Liver (tissue), 9 donors: ENCODE results near the gene CYP11A1. TPM values are rescaled to one million over a fixed set of nuclear protein-coding genes. Genes with fewer than 3 reads are reported as not detected.

Source experiments
- DNase-seq: peaks from one replicate; pipeline ENCODE4 v3.0.0-alpha.2; 2017; ENCODE audit warnings: low spot score
- H3K27ac ChIP-seq, 2 donors: one replicate each; pipeline ENCODE4 v1.7.0; 2013; ENCODE audit warnings: inconsistent platforms in 2 of 2, low read length in 2 of 2, control low read depth in 1 of 2, low read depth in 1 of 2, mild to moderate bottlenecking in 1 of 2
- H3K27me3 ChIP-seq, 4 donors: one replicate each; pipeline versions ENCODE4 v1.6.1 to v1.7.0; 2013; ENCODE audit warnings: low read length in 3 of 4, inconsistent platforms in 1 of 4, mild to moderate bottlenecking in 1 of 4, moderate library complexity in 1 of 4; ENCODE audit not compliant: control insufficient read depth in 4 of 4, insufficient read depth in 4 of 4
- H3K36me3 ChIP-seq, 4 donors: one replicate each; pipeline versions ENCODE4 v1.6.1 to v1.7.0; 2013; ENCODE audit warnings: low read length in 3 of 4, mild to moderate bottlenecking in 3 of 4, low read depth in 1 of 4, moderate library complexity in 1 of 4; ENCODE audit not compliant: control insufficient read depth in 4 of 4, insufficient read depth in 3 of 4
- H3K4me1 ChIP-seq, 4 donors: one replicate each; pipeline versions ENCODE4 v1.6.1 to v1.7.0; 2013; ENCODE audit warnings: low read length in 3 of 4, mild to moderate bottlenecking in 3 of 4, moderate library complexity in 1 of 4; ENCODE audit not compliant: control insufficient read depth in 4 of 4, insufficient read depth in 4 of 4
- H3K4me3 ChIP-seq, 3 donors: one replicate each; pipeline versions ENCODE4 v1.6.1 to v1.7.0; 2013; ENCODE audit warnings: low read length in 3 of 3, control low read depth in 1 of 3, low read depth in 1 of 3, mild to moderate bottlenecking in 1 of 3
- H3K9ac ChIP-seq, 2 donors: one replicate each; pipeline ENCODE4 v1.7.0; 2013; ENCODE audit warnings: low read length in 2 of 2, mild to moderate bottlenecking in 2 of 2, moderate library complexity in 2 of 2, control low read depth in 1 of 2, low read depth in 1 of 2
- H3K9me3 ChIP-seq, 4 donors: one replicate each; pipeline versions ENCODE4 v1.6.1 to v1.7.0; 2013; ENCODE audit warnings: low read length in 3 of 4; ENCODE audit not compliant: control insufficient read depth in 4 of 4
- EGR1 ChIP-seq, 2 donors: IDR thresholded peaks; 2 replicates each; pipeline ENCODE4 v1.6.1; 2016 to 2018; ENCODE audit warnings: antibody characterized with exemption in 2 of 2, low read depth in 2 of 2
- FOXA1 ChIP-seq: IDR thresholded peaks from 2 replicates; pipeline ENCODE4 v1.6.1; 2016; ENCODE audit warnings: antibody characterized with exemption
- GABPA ChIP-seq, 2 donors: IDR thresholded peaks in 1 of 2; conservative IDR thresholded peaks in 1 of 2; 2 replicates each; pipeline ENCODE4 v1.6.1; 2016; ENCODE audit warnings: antibody characterized with exemption in 2 of 2, mild to moderate bottlenecking in 1 of 2, moderate library complexity in 1 of 2
- HNF4G ChIP-seq: IDR thresholded peaks from 2 replicates; pipeline ENCODE4 v1.6.1; 2016; ENCODE audit warnings: antibody characterized with exemption
- MAX ChIP-seq: IDR thresholded peaks from 2 replicates; pipeline ENCODE4 v1.6.1; 2016; ENCODE audit warnings: antibody characterized with exemption
- RAD21 ChIP-seq, 2 donors: IDR thresholded peaks; 2 replicates each; pipeline ENCODE4 v1.6.1; 2016; ENCODE audit warnings: antibody characterized with exemption in 2 of 2, mild to moderate bottlenecking in 2 of 2
- SP1 ChIP-seq: IDR thresholded peaks from 2 replicates; pipeline ENCODE4 v1.6.1; 2018; ENCODE audit warnings: antibody characterized with exemption, mild to moderate bottlenecking
- WGBS: extraction: QIAGEN DNeasy Blood & Tissue Kit; methylation state at CpG from one replicate; pipeline ENCODE4 v1.1.7; 2013; 5-methylcytosine and 5-hydroxymethylcytosine counted together
- polyA plus RNA-seq, 2 donors: library from polyadenylated mRNA; stranded (reverse) in 1 of 2; unstranded in 1 of 2; fragments of 200-250 nt in 1 of 2; fragments of >200 nt in 1 of 2; fragmentation: Nextera tagmentation in 1 of 2; extraction: Ambion mirVana in 1 of 2; gene quantifications; one replicate each; pipeline versions ENCODE4 v1.2.1 to v1.2.3, GENCODE V29; 2013 to 2015
- total RNA-seq, 2 donors: library from RNA; depleted of rRNA; stranded (reverse); fragments of >200 nt; gene quantifications; one replicate each; pipeline ENCODE4 v1.2.3, GENCODE V29; 2014
- TF ChIP-seq, protein P1 (sequence below): IDR thresholded peaks from 2 replicates; pipeline ENCODE4 v1.6.1; 2016; ENCODE audit warnings: antibody characterized with exemption, mild to moderate bottlenecking
- TF ChIP-seq, protein P2 (sequence below): fragments of 150-350 bp; IDR thresholded peaks from 2 replicates; pipeline ENCODE4 v1.5.1; 2017; ENCODE audit warnings: improper control_type of control experiment, low read depth, low read length; ENCODE audit not compliant: missing input control
- TF ChIP-seq, protein P3 (sequence below): IDR thresholded peaks from 2 replicates; pipeline ENCODE4 v1.6.1; 2016; ENCODE audit warnings: antibody characterized with exemption
- TF ChIP-seq, protein P4 (sequence below): IDR thresholded peaks from 2 replicates; pipeline ENCODE4 v1.6.1; 2016; ENCODE audit warnings: antibody characterized with exemption
- donor health status: healthy.
- donor health status: healthy.
- donor health status: healthy.
- donor health status: healthy.
- donor health status: healthy.

CYP11A1 gene
- total and polyA plus RNA-seq, 4 donors: 0.47 to 2.3 (median 1.9) TPM

DNA sequence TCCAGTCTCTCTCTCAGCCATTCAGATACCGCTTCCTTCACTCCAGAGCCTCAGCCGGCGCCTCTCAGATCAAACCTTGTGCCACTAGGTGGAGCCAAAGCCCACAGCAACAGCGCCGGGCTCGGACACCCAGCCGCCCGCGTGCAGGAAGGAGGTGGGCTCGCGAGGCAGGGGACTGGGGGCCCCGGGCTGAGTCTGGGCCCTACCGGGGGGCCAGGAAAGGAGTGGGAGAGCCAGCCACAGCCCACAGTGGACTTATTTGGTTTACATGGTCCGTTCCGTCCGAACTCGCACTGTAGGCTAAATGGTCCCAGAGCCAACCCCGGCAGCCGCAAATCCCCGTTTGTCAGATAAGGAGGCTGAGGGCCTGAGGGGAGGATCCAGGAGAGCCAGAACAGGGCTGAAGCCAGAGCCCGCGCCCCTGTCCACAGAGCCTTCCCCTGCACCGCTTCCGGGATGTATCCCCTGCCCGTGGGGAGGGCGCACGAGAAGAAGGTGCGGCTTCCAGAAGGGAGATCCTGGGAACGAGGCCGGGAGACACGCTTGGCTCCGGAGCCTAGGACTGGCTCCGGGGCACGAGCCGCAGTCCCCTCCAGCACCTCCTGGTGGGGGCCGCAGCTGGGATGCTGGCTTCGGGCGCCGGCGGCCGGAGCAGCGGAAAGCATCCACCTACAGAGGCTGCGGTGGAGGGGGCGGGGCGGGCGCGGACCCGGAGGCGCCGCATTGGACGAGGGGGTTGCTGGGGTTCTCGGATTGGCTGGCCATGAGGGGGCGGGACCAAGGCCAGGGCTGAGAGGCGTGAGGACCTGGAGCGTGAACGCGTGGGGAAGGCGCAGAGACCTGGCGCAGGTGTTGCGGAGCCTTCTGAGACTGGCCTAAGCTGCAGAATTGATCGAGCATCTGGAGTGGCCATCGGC is 6.5 kb upstream of the CYP11A1 start:
- WGBS: under 1% methylated on average over 62 of the region's 62 CpGs
- no peaks in the 10 kb centered on the region for H3K27me3 ChIP-seq
- TF ChIP-seq, protein P1, sequence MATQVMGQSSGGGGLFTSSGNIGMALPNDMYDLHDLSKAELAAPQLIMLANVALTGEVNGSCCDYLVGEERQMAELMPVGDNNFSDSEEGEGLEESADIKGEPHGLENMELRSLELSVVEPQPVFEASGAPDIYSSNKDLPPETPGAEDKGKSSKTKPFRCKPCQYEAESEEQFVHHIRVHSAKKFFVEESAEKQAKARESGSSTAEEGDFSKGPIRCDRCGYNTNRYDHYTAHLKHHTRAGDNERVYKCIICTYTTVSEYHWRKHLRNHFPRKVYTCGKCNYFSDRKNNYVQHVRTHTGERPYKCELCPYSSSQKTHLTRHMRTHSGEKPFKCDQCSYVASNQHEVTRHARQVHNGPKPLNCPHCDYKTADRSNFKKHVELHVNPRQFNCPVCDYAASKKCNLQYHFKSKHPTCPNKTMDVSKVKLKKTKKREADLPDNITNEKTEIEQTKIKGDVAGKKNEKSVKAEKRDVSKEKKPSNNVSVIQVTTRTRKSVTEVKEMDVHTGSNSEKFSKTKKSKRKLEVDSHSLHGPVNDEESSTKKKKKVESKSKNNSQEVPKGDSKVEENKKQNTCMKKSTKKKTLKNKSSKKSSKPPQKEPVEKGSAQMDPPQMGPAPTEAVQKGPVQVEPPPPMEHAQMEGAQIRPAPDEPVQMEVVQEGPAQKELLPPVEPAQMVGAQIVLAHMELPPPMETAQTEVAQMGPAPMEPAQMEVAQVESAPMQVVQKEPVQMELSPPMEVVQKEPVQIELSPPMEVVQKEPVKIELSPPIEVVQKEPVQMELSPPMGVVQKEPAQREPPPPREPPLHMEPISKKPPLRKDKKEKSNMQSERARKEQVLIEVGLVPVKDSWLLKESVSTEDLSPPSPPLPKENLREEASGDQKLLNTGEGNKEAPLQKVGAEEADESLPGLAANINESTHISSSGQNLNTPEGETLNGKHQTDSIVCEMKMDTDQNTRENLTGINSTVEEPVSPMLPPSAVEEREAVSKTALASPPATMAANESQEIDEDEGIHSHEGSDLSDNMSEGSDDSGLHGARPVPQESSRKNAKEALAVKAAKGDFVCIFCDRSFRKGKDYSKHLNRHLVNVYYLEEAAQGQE: no peak
- TF ChIP-seq SP1 (peak; percentile 29), HNF4G (no peak), RAD21 (IDR thresholded peaks at IDR 0.05) (peak; percentile 94 to 96), GABPA (IDR thresholded peaks at IDR 0.05 in 1 of 2, conservative IDR thresholded peaks at IDR 0.05 in 1 of 2) (no peak), EGR1 (IDR thresholded peaks at IDR 0.05; ENCODE audit: low read depth in 2 of 2) (no peak), MAX (no peak)
- TF ChIP-seq, protein P2, sequence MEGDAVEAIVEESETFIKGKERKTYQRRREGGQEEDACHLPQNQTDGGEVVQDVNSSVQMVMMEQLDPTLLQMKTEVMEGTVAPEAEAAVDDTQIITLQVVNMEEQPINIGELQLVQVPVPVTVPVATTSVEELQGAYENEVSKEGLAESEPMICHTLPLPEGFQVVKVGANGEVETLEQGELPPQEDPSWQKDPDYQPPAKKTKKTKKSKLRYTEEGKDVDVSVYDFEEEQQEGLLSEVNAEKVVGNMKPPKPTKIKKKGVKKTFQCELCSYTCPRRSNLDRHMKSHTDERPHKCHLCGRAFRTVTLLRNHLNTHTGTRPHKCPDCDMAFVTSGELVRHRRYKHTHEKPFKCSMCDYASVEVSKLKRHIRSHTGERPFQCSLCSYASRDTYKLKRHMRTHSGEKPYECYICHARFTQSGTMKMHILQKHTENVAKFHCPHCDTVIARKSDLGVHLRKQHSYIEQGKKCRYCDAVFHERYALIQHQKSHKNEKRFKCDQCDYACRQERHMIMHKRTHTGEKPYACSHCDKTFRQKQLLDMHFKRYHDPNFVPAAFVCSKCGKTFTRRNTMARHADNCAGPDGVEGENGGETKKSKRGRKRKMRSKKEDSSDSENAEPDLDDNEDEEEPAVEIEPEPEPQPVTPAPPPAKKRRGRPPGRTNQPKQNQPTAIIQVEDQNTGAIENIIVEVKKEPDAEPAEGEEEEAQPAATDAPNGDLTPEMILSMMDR: peak; percentile 86
- TF ChIP-seq, protein P3, sequence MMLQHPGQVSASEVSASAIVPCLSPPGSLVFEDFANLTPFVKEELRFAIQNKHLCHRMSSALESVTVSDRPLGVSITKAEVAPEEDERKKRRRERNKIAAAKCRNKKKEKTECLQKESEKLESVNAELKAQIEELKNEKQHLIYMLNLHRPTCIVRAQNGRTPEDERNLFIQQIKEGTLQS: no peak
- TF ChIP-seq, protein P4, sequence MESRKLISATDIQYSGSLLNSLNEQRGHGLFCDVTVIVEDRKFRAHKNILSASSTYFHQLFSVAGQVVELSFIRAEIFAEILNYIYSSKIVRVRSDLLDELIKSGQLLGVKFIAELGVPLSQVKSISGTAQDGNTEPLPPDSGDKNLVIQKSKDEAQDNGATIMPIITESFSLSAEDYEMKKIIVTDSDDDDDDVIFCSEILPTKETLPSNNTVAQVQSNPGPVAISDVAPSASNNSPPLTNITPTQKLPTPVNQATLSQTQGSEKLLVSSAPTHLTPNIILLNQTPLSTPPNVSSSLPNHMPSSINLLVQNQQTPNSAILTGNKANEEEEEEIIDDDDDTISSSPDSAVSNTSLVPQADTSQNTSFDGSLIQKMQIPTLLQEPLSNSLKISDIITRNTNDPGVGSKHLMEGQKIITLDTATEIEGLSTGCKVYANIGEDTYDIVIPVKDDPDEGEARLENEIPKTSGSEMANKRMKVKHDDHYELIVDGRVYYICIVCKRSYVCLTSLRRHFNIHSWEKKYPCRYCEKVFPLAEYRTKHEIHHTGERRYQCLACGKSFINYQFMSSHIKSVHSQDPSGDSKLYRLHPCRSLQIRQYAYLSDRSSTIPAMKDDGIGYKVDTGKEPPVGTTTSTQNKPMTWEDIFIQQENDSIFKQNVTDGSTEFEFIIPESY: no peak
- H3K36me3 ChIP-seq: no peaks in the 10 kb centered on the region
- peak overlapping the region; percentile 55 to 67 (median 62) for H3K4me3 ChIP-seq
- no peak overlapping the region for H3K27ac ChIP-seq
- H3K9ac ChIP-seq: no peak overlapping the region
- H3K9me3 ChIP-seq: no peaks in the 10 kb centered on the region
- DNase-seq: peak; percentile 91
- peaks cover 0 to 18% (median 11%) of the 10 kb centered on the region in 4 donors for H3K4me1 ChIP-seq

- H3K36me3 ChIP-seq: no peaks in the 10 kb centered on the region
- WGBS: 51% methylated on average over 13 of the region's 13 CpGs
- H3K9me3 ChIP-seq: no peaks in the 10 kb centered on the region
- H3K27ac ChIP-seq: no peak overlapping the region
- no peak overlapping the region for H3K9ac ChIP-seq
- H3K4me1 ChIP-seq: peaks cover 0 to 18% (median 11%) of the 10 kb centered on the region in 4 donors
- no peak overlapping the region for H3K4me3 ChIP-seq
- no peak for DNase-seq
- no peaks in the 10 kb centered on the region for H3K27me3 ChIP-seq
- TF ChIP-seq, protein P4: no peak
- no peak for TF ChIP-seq FOXA1
- TF ChIP-seq, protein P1: no peak
- no peak for TF ChIP-seq EGR1 (IDR thresholded peaks at IDR 0.05; ENCODE audit: low read depth in 2 of 2)
Observed at GRCh38 chr15:74373056-74373650, 5.7 kb upstream of the CYP11A1 start.
